Upper lobe of right lung (tissue), 1 donor: ENCODE measurements around the gene CDC34. TPM values are rescaled to one million over a fixed set of nuclear protein-coding genes. Genes with fewer than 3 reads are reported as not detected.

ENCODE experiments used
- ATAC-seq: fragments of 200-7000 bp; cut with Tn5 transposase; one replicate; pipeline ENCODE4 v1.9.1; 2020; ENCODE audit warnings: mild to moderate bottlenecking, moderate library complexity
- DNase-seq: peaks from one replicate; pipeline ENCODE4 v3.0.0-alpha.2; 2020
- H3K27ac ChIP-seq: fragments of 200-600 bp; one replicate; pipeline ENCODE4 v1.8.0; 2022
- H3K27me3 ChIP-seq: fragments of 200-600 bp; one replicate; pipeline ENCODE4 v1.8.0; 2022; ENCODE audit warnings: mild to moderate bottlenecking
- H3K36me3 ChIP-seq: fragments of 200-600 bp; one replicate; pipeline ENCODE4 v1.8.0; 2022
- H3K4me1 ChIP-seq: fragments of 200-600 bp; one replicate; pipeline ENCODE4 v1.8.0; 2022
- H3K4me3 ChIP-seq: fragments of 200-600 bp; one replicate; pipeline ENCODE4 v1.8.0; 2022; ENCODE audit warnings: mild to moderate bottlenecking
- H3K9me3 ChIP-seq: fragments of 200-600 bp; one replicate; pipeline ENCODE4 v1.8.0; 2022
- CTCF ChIP-seq: fragments of 200-600 bp; IDR thresholded peaks from one replicate; pipeline ENCODE4 v1.8.0; 2022; ENCODE audit warnings: antibody characterized with exemption
- intact Hi-C: fragments of 100-400 bp; cut with DNase I; formaldehyde crosslinking; loops from one replicate; pipeline ENCODE4 v1.11.0; 2022
- total RNA-seq: library from RNA; stranded (reverse); fragmentation: NEBNext Ultra II Directional; extraction: Animal tissue kit (Norgen Biotek cat#: 25700); gene quantifications from one replicate; pipeline ENCODE4 v1.2.1, GENCODE V29; 2021
- donor health status: DM: no; HTN: yes; CAD: no; lungs with severe emphysema.

The CDC34 gene
- total RNA-seq, 1 donor from 2014 or later: 40.9 TPM

- peaks cover 37% of the 10 kb centered on the region for H3K4me1 ChIP-seq
- no peaks in the 10 kb centered on the region for H3K36me3 ChIP-seq
- peak overlapping the region; percentile 87 for H3K27ac ChIP-seq
- ATAC-seq: peak; percentile 5
- peak; percentile 73 for DNase-seq
- TF ChIP-seq CTCF: no peak
- peak overlapping the region; percentile 98 for H3K4me3 ChIP-seq
- no peaks in the 10 kb centered on the region for H3K27me3 ChIP-seq
- no peaks in the 10 kb centered on the region for H3K9me3 ChIP-seq
- intact Hi-C loops: no loop called here
Measured at GRCh38 chr19:570937-571565, 39.5 kb downstream of the CDC34 start.

DNA sequence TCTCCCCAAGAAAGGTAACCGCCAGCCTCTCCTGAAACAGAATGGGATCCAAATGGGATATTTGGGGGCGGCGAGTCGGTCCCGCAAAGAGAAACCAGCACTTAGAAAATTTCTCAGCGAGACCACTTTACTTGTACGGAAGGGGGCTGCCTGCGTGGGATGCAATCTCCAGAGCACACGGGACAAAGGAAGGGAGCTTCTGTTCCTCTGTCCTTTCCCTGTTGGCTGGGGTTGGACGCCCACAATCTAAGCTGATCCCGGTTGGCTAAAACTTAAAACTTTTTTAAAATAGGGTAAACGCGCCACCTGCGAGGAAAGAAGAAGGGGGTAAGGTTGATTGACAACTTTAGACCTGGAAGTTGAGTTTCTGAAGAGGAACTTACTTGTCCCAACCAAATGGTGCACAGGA lies 40.0 kb downstream of the CDC34 start:
- peaks cover 42% of the 10 kb centered on the region for H3K4me1 ChIP-seq
- DNase-seq (no peak), ATAC-seq (no peak)
- H3K36me3 ChIP-seq: no peaks in the 10 kb centered on the region
- TF ChIP-seq CTCF: no peak
- no peaks in the 10 kb centered on the region for H3K9me3 ChIP-seq
- intact Hi-C loops: no loop called here
- H3K27ac ChIP-seq: peak overlapping the region; percentile 87
- peak overlapping the region; percentile 98 for H3K4me3 ChIP-seq
- no peaks in the 10 kb centered on the region for H3K27me3 ChIP-seq

DNA sequence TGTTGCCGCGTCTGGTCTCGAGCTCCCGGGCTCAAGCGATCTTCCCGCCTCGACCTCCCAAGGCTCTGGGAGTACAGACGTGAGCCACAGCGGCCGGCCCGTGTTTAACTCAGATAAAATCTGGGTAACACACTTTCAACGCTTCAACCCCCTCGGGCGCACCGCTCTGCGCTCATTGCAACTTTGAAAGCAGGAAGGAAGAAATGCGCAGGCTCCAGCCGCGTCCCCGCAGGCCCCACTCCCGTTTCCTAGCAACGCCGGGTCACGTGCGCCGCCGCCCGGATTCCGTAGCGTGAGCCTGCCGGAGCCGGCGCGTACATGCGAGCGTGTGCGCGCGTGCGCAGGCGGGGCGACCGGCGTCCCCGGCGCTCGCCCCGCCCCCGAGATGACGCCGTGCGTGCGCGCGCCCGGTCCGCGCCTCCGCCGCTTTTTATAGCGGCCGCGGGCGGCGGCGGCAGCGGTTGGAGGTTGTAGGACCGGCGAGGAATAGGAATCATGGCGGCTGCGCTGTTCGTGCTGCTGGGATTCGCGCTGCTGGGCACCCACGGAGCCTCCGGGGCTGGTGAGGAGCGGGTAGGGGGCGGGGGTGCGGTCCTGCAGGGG lies 40.7 kb downstream of the CDC34 start, which contains the start of gene BSG:
Gene BSG (plus strand): TSS at position 457 of the 603 bp plus-strand sequence. CDS start 39 bp downstream, at position 496.
- Histone ChIP-seq H3K4me1 (peaks cover 46% of the 10 kb centered on the region), H3K4me3 (peak within 1 kb of the TSS; percentile 98), H3K27me3 (no peaks in the 10 kb centered on the region), H3K27ac (peak within 1 kb of the TSS; percentile 89), H3K9me3 (no peaks in the 10 kb centered on the region), H3K36me3 (no peaks in the 10 kb centered on the region)
- no peak for TF ChIP-seq CTCF
- intact Hi-C loops: no loop called here
- ATAC-seq (peak; percentile 93), DNase-seq (peak; percentile 99)

- no peak for TF ChIP-seq CTCF
- ATAC-seq: peak; percentile 18
Measured at GRCh38 chr19:572743-573518, 41.4 kb downstream of the CDC34 start.

DNA sequence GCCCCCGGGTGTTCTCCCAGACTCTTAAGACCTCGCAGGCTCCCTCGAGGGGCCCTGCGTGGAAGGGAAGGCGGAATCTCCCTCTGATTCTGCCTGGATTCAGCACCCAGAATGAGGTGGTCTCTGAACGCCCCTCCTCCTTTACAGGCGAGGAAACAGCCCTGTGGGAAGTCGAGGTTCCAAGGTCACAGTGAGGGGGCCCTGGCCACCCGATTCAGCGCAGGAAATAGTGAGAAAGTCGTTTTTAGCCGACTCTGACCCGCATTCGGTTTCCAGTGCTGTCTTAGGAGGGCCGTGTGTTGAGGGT lies 41.9 kb downstream of the CDC34 start:
- DNase-seq (no peak), ATAC-seq (no peak)
- intact Hi-C loops: no loop called here
- peaks cover 47% of the 10 kb centered on the region for H3K4me1 ChIP-seq
- H3K27ac ChIP-seq: peak overlapping the region; percentile 89
- no peaks in the 10 kb centered on the region for H3K27me3 ChIP-seq
- no peaks in the 10 kb centered on the region for H3K9me3 ChIP-seq
- TF ChIP-seq CTCF: no peak
- H3K36me3 ChIP-seq: no peaks in the 10 kb centered on the region
- H3K4me3 ChIP-seq: peak overlapping the region; percentile 98

More at GRCh38 chr19:572743-573518, 41.4 kb downstream of the CDC34 start:
- H3K27me3 ChIP-seq: no peaks in the 10 kb centered on the region
- H3K9me3 ChIP-seq: no peaks in the 10 kb centered on the region
- peak; percentile 80 for DNase-seq
- H3K36me3 ChIP-seq: no peaks in the 10 kb centered on the region
- peaks cover 47% of the 10 kb centered on the region for H3K4me1 ChIP-seq
- peak overlapping the region; percentile 89 for H3K27ac ChIP-seq
- intact Hi-C loops: no loop called here
- H3K4me3 ChIP-seq: peak overlapping the region; percentile 98
